ENCODE measurements around the gene MGAT5.

MGAT5 gene

GRCh38 chr2:134413430-134413829 lies 159.6 kb downstream of the MGAT5 start:
- no peak for DNase-seq (ENCODE audit: low read depth)
- H3K4me3 ChIP-seq (ENCODE audit: low read depth, low read length) = no peak overlapping the region
- no peak for TF ChIP-seq MAX (IDR thresholded peaks at IDR 0.05; ENCODE audit: low read depth, low read length)

- TF ChIP-seq MAX (IDR thresholded peaks at IDR 0.05; ENCODE audit: low read depth, low read length) = no peak
- no peak overlapping the region for H3K4me3 ChIP-seq (ENCODE audit: low read depth, low read length)
- no peak for DNase-seq (ENCODE audit: low read depth)
Measured at GRCh38 chr2:134413912-134414311, 160.0 kb downstream of the MGAT5 start.

- TF ChIP-seq MAX (IDR thresholded peaks at IDR 0.05; ENCODE audit: low read depth, low read length) (no peak), CTCF (IDR thresholded peaks at IDR 0.05; ENCODE audit: low read depth, low read length) (no peak), POLR2A (IDR thresholded peaks at IDR 0.05; ENCODE audit: extremely low read depth, insufficient read length) (no peak), MYC (IDR thresholded peaks at IDR 0.05; ENCODE audit: low read depth, low read length) (no peak)
- DNase-seq (ENCODE audit: low read depth) = no peak
- H3K4me3 ChIP-seq (ENCODE audit: low read depth, low read length) = no peak overlapping the region
Measured at GRCh38 chr2:134416018-134416417, 162.1 kb downstream of the MGAT5 start.

GRCh38 chr2:134416637-134417036 lies 162.8 kb downstream of the MGAT5 start:
- DNase-seq (ENCODE audit: low read depth) = no peak
- TF ChIP-seq CTCF (IDR thresholded peaks at IDR 0.05; ENCODE audit: low read depth, low read length) (no peak), MYC (IDR thresholded peaks at IDR 0.05; ENCODE audit: low read depth, low read length) (no peak), MAX (IDR thresholded peaks at IDR 0.05; ENCODE audit: low read depth, low read length) (no peak), POLR2A (IDR thresholded peaks at IDR 0.05; ENCODE audit: extremely low read depth, insufficient read length) (no peak)
- no peak overlapping the region for H3K4me3 ChIP-seq (ENCODE audit: low read depth, low read length)

- TF ChIP-seq MYC (IDR thresholded peaks at IDR 0.05; ENCODE audit: low read depth, low read length) (no peak), POLR2A (IDR thresholded peaks at IDR 0.05; ENCODE audit: extremely low read depth, insufficient read length) (no peak), CTCF (IDR thresholded peaks at IDR 0.05; ENCODE audit: low read depth, low read length) (no peak), MAX (IDR thresholded peaks at IDR 0.05; ENCODE audit: low read depth, low read length) (no peak)
- no peak for DNase-seq (ENCODE audit: low read depth)
- no peak overlapping the region for H3K4me3 ChIP-seq (ENCODE audit: low read depth, low read length)
Measured at GRCh38 chr2:134417968-134418582, 164.2 kb downstream of the MGAT5 start.

- no peak overlapping the region for H3K4me3 ChIP-seq (ENCODE audit: low read depth, low read length)
- DNase-seq (ENCODE audit: low read depth) = no peak
- TF ChIP-seq CTCF (IDR thresholded peaks at IDR 0.05; ENCODE audit: low read depth, low read length) = no peak
- TF ChIP-seq MAX (IDR thresholded peaks at IDR 0.05; ENCODE audit: low read depth, low read length) = no peak
- TF ChIP-seq POLR2A (IDR thresholded peaks at IDR 0.05; ENCODE audit: extremely low read depth, insufficient read length) = no peak
- no peak for TF ChIP-seq MYC (IDR thresholded peaks at IDR 0.05; ENCODE audit: low read depth, low read length)
Measured at GRCh38 chr2:134420259-134420658, 166.4 kb downstream of the MGAT5 start.

GRCh38 chr2:134420920-134421319 lies 167.0 kb downstream of the MGAT5 start:
- DNase-seq (ENCODE audit: low read depth) = no peak
- TF ChIP-seq POLR2A (IDR thresholded peaks at IDR 0.05; ENCODE audit: extremely low read depth, insufficient read length) = no peak
- no peak for TF ChIP-seq MAX (IDR thresholded peaks at IDR 0.05; ENCODE audit: low read depth, low read length)
- no peak for TF ChIP-seq CTCF (IDR thresholded peaks at IDR 0.05; ENCODE audit: low read depth, low read length)
- no peak for TF ChIP-seq MYC (IDR thresholded peaks at IDR 0.05; ENCODE audit: low read depth, low read length)
- H3K4me3 ChIP-seq (ENCODE audit: low read depth, low read length) = no peak overlapping the region

All from NB4 (cell line).